Caco-2 (cell line): ENCODE data around the gene NALCN. TPM values are rescaled to one million over a fixed set of nuclear protein-coding genes. Genes with fewer than 3 reads are reported as not detected.

Source experiments
- BruUV-seq: library from RNA; stranded (reverse); fragments of 400-500 nt; replicated peaks from 2 replicates; lab custom pipeline; 2021; lab: Mats Ljungman, UMichigan
- CTCF ChIA-PET: fragments of 300-600 bp; sonication (Branson Sonifier 250); formaldehyde crosslinking; loops from one replicate; lab custom pipeline; 2022; ENCODE audit warnings: antibody characterized with exemption; lab: Charles Lee
- POLR2A ChIA-PET: fragments of 300-600 bp; sonication (Branson Sonifier 250); formaldehyde crosslinking; loops from one replicate; lab custom pipeline; 2022; ENCODE audit warnings: antibody characterized with exemption; lab: Charles Lee
- DNase-seq, 2 experiments: peaks; one replicate each; pipeline versions ENCODE4 v3.0.0 to v3.0.0-alpha.2; 2020 to 2022
- H3K27me3 ChIP-seq: replicated peaks from 2 replicates; pipeline ENCODE4 v1.6.0; 2011; ENCODE audit warnings: low read length; ENCODE audit not compliant: control insufficient read depth, insufficient read depth
- H3K36me3 ChIP-seq: 2 replicates; pipeline ENCODE4 v1.5.1; 2011; ENCODE audit warnings: low read length; ENCODE audit not compliant: control insufficient read depth, insufficient read depth
- H3K4me1 ChIP-seq: fragments of 250-450 bp; sonication (Bioruptor Pico); 2 replicates; pipeline ENCODE4 v1.5.1; 2020; ENCODE audit warnings: mild to moderate bottlenecking
- H3K4me3 ChIP-seq: 2 replicates; pipeline ENCODE4 v1.5.1; 2011; ENCODE audit warnings: low read depth, mild to moderate bottlenecking, control low read depth, low read length
- H3K9me3 ChIP-seq: fragments of 250-450 bp; sonication (Bioruptor Pico); 2 replicates; pipeline ENCODE4 v1.5.1; 2020; ENCODE audit warnings: mild to moderate bottlenecking, moderate library complexity
- H3K27ac Mint-ChIP-seq: one replicate; pipeline ENCODE4 v1.8.0; 2022; ENCODE audit warnings: mixed read lengths; ENCODE audit not compliant: unreplicated experiment
- H3K27me3 Mint-ChIP-seq: one replicate; pipeline ENCODE4 v1.8.0; 2022; ENCODE audit warnings: mixed read lengths; ENCODE audit not compliant: insufficient read depth, unreplicated experiment
- H3K36me3 Mint-ChIP-seq: one replicate; pipeline ENCODE4 v1.8.0; 2022; ENCODE audit warnings: mild to moderate bottlenecking, mixed read lengths; ENCODE audit not compliant: insufficient read depth, unreplicated experiment
- H3K4me1 Mint-ChIP-seq: one replicate; pipeline ENCODE4 v1.8.0; 2022; ENCODE audit warnings: low read depth, mixed read lengths; ENCODE audit not compliant: unreplicated experiment
- H3K4me3 Mint-ChIP-seq: one replicate; pipeline ENCODE4 v1.8.0; 2022; ENCODE audit warnings: mild to moderate bottlenecking, moderate library complexity, mixed read lengths; ENCODE audit not compliant: unreplicated experiment
- H3K9me3 Mint-ChIP-seq: one replicate; pipeline ENCODE4 v1.8.0; 2022; ENCODE audit warnings: mixed read lengths; ENCODE audit not compliant: unreplicated experiment
- intact Hi-C: fragments of 100-400 bp; cut with micrococcal nuclease; formaldehyde crosslinking; loops from one replicate; pipeline ENCODE4 v1.10.0; 2022; ENCODE audit not compliant: unreplicated experiment
- total RNA-seq: library from RNA; stranded (reverse); gene quantifications from 2 replicates; pipeline ENCODE4 v1.2.3, GENCODE V29; 2022
- TF ChIP-seq, protein P1 (sequence below), 2 experiments: fragments of 200-600 bp in 1 of 2; IDR thresholded peaks; 1 replicate in 1 of 2; 2 replicates in 1 of 2; pipeline versions ENCODE4 v1.5.1 to v1.8.0; 2011 to 2022; ENCODE audit warnings: antibody characterized with exemption in 1 of 2, control low read depth in 1 of 2, inconsistent platforms in 1 of 2, low read depth in 1 of 2, low read length in 1 of 2, mild to moderate bottlenecking in 1 of 2, moderate library complexity in 1 of 2; ENCODE audit not compliant: insufficient read depth in 1 of 2, severe bottlenecking in 1 of 2, unreplicated experiment in 1 of 2

NALCN gene
- total RNA-seq, 1 experiment from 2014 or later = not detected

DNA sequence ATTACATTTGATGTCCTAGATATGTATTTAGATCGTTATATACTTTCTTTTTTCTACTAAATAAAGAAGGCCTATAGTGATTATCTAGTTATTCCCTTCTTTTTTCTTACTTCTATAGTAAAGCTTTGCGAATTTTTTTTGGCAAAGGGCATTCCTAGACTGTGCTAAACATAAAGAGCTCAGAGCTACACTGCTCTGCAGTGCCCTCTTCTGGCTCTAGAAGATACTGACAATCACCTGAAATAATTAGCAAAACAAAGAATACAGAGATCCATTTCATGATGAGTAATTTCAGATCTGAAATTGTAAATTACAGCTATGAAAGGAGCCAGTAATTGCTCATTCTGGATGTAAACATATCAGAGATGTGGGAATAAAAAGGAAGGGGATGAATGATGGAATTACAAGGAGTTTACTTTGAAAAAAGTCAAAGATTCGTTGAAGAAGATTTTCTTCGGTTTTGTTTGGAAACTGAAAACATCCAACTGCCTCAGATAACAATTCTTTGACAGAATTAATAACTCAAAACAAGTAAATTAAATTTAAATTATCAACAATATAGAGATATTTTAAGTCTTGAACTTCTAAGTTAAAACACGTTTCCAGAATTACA, 288.5 kb downstream of the NALCN start:
- Mint-ChIP-seq H3K4me3 (no peak overlapping the region), H3K27me3 (peaks cover 19% of the 10 kb centered on the region), H3K4me1 (no peaks in the 10 kb centered on the region), H3K36me3 (no peaks in the 10 kb centered on the region), H3K27ac (no peak overlapping the region), H3K9me3 (no peaks in the 10 kb centered on the region)
- Histone ChIP-seq H3K9me3 (no peaks in the 10 kb centered on the region), H3K4me3 (no peak overlapping the region), H3K36me3 (no peaks in the 10 kb centered on the region), H3K4me1 (no peaks in the 10 kb centered on the region), H3K27me3 (no peaks in the 10 kb centered on the region; the same call in 1 of the 2 replicates)
- ChIA-PET CTCF (interaction anchor here (0.5 to 1.4 kb wide), 10 partner anchors 9 to 1472 kb away, joined by 3 to 12 read pairs (median 5); no protein-coding TSS in a partner anchor), POLR2A (no interaction called here)
- intact Hi-C loops = loop anchor here (1.0 to 5.0 kb wide), 4 partner anchors 406 to 1471 kb away; no protein-coding TSS in a partner anchor
- TF ChIP-seq, protein P1, sequence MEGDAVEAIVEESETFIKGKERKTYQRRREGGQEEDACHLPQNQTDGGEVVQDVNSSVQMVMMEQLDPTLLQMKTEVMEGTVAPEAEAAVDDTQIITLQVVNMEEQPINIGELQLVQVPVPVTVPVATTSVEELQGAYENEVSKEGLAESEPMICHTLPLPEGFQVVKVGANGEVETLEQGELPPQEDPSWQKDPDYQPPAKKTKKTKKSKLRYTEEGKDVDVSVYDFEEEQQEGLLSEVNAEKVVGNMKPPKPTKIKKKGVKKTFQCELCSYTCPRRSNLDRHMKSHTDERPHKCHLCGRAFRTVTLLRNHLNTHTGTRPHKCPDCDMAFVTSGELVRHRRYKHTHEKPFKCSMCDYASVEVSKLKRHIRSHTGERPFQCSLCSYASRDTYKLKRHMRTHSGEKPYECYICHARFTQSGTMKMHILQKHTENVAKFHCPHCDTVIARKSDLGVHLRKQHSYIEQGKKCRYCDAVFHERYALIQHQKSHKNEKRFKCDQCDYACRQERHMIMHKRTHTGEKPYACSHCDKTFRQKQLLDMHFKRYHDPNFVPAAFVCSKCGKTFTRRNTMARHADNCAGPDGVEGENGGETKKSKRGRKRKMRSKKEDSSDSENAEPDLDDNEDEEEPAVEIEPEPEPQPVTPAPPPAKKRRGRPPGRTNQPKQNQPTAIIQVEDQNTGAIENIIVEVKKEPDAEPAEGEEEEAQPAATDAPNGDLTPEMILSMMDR (IDR thresholded peaks at IDR 0.05; ENCODE audit: insufficient read depth in 1 of 2, low read depth in 1 of 2, low read length in 1 of 2, severe bottlenecking in 1 of 2, unreplicated experiment in 1 of 2) = peak; percentile 56 to 85
- peak in 1 of 2 experiments; percentile 23 for DNase-seq
- BruUV-seq = no TSS peak

DNA sequence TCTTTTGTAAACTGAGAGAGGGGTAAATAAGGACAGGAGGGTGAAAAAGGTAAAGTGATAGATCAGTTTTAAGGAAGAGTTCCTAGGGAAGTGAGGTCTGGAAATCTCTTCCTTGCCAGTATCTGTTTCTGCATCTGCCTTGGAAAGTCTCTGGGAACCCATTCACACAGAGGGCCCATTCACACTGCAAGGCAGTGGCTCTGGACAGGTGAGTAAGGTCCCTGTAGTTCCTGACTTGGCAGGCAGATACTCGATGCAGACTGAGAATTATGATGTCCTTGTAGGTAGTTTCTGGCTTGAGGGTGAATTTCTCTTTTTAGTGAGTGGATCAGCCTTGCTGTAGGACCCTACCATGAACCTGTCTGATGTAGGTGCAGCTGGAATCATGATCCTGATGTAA, 293.3 kb downstream of the NALCN start:
- no peaks in the 10 kb centered on the region for H3K36me3 Mint-ChIP-seq
- H3K4me1 ChIP-seq = no peaks in the 10 kb centered on the region
- H3K27ac Mint-ChIP-seq = no peak overlapping the region
- H3K9me3 ChIP-seq = no peaks in the 10 kb centered on the region
- H3K27me3 Mint-ChIP-seq = peaks cover 17% of the 10 kb centered on the region
- no TSS peak for BruUV-seq
- intact Hi-C loops = no loop called here
- H3K9me3 Mint-ChIP-seq = no peaks in the 10 kb centered on the region
- DNase-seq = no peak
- no peak overlapping the region for H3K4me3 ChIP-seq
- CTCF ChIA-PET = no interaction called here
- no peaks in the 10 kb centered on the region; the same call in 1 of the 2 replicates for H3K27me3 ChIP-seq
- POLR2A ChIA-PET = no interaction called here
- no peak overlapping the region for H3K4me3 Mint-ChIP-seq
- H3K4me1 Mint-ChIP-seq = no peaks in the 10 kb centered on the region
- TF ChIP-seq, protein P1 (IDR thresholded peaks at IDR 0.05; ENCODE audit: insufficient read depth in 1 of 2, low read depth in 1 of 2, low read length in 1 of 2, severe bottlenecking in 1 of 2, unreplicated experiment in 1 of 2) = no peak
- no peaks in the 10 kb centered on the region for H3K36me3 ChIP-seq

DNA sequence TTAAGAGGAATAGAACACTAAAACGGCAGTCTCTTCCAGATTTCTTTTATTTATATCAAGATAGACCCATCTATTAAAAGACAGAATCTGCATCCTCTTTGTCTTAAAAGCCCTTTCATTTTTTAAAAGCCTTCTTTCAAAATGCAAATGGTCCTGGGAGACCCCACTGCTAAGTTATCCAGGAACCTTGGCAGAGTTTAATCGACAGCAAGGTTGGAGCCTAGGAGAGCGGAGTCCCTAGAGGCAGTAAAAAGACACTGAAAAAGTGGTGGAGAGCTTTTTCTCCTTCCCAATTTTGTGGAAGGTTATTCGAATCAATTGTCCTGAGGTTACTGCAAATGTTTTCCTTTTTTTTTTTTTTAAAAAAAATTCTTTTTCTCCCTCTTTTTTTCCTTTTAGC, 294.7 kb downstream of the NALCN start:
- Mint-ChIP-seq H3K4me1 (no peaks in the 10 kb centered on the region), H3K27me3 (peaks cover 22% of the 10 kb centered on the region), H3K36me3 (no peaks in the 10 kb centered on the region), H3K4me3 (no peak overlapping the region), H3K9me3 (no peaks in the 10 kb centered on the region), H3K27ac (no peak overlapping the region)
- Histone ChIP-seq H3K4me3 (no peak overlapping the region), H3K4me1 (no peaks in the 10 kb centered on the region), H3K9me3 (no peaks in the 10 kb centered on the region), H3K27me3 (no peaks in the 10 kb centered on the region), H3K36me3 (no peaks in the 10 kb centered on the region)
- intact Hi-C loops = no loop called here
- ChIA-PET POLR2A (no interaction called here), CTCF (no interaction called here)
- no peak for DNase-seq
- no TSS peak for BruUV-seq
- TF ChIP-seq, protein P1 (IDR thresholded peaks at IDR 0.05; ENCODE audit: insufficient read depth in 1 of 2, low read depth in 1 of 2, low read length in 1 of 2, severe bottlenecking in 1 of 2, unreplicated experiment in 1 of 2) = no peak
